Activated CD4-positive, CD25-positive, alpha-beta regulatory T cell treated with anti-CD3 and anti-CD28 coated beads, Interleukin-2, amount 50 U/mL, for 16 hours (primary cell): ENCODE results near the gene RNF20.
"Not testable (repeated sequence)": the region's sequence is repeated elsewhere in the genome, so short reads cannot be mapped to it uniquely, and the experiment has no call there.

Experiments used
- DNase-seq: peaks from one replicate; pipeline ENCODE4 v3.0.0-alpha.2; 2020; ENCODE audit warnings: low read depth, low spot score

Gene RNF20

GRCh38 chr9:101533334-101534204, at the start of gene RNF20:
RNF20 (plus strand) TSS chr9:101533853; CDS start chr9:101535424, 1,571 bp downstream.
- DNase-seq: peak; percentile 99

GRCh38 chr9:101484046-101484445, 49.6 kb upstream of the RNF20 start:
- DNase-seq: no peak

- DNase-seq: no peak
These were observed 47.5 kb upstream of the RNF20 start for GRCh38 chr9:101485924-101486692.

GRCh38 chr9:101486693-101487442, 46.8 kb upstream of the RNF20 start:
- no peak for DNase-seq

- no peak for DNase-seq
These were observed 46.2 kb upstream of the RNF20 start for GRCh38 chr9:101487443-101487840.

- DNase-seq: no peak
These were observed 37.8 kb upstream of the RNF20 start for GRCh38 chr9:101495810-101496209.

GRCh38 chr9:101498323-101498722, 35.3 kb upstream of the RNF20 start:
- no peak for DNase-seq

- no peak for DNase-seq
These were observed 29.5 kb upstream of the RNF20 start for GRCh38 chr9:101504188-101504587.

- no peak for DNase-seq
These were observed 25.4 kb upstream of the RNF20 start for GRCh38 chr9:101508211-101508610.

- DNase-seq: no peak
These were observed 24.1 kb upstream of the RNF20 start for GRCh38 chr9:101509572-101509971.

- DNase-seq: no peak
These were observed 23.2 kb upstream of the RNF20 start for GRCh38 chr9:101510459-101510858.

- no peak for DNase-seq
These were observed 22.6 kb upstream of the RNF20 start for GRCh38 chr9:101511009-101511408.

GRCh38 chr9:101512116-101512515, 21.5 kb upstream of the RNF20 start:
- no peak for DNase-seq

GRCh38 chr9:101513351-101513750, 20.3 kb upstream of the RNF20 start:
- no peak for DNase-seq

GRCh38 chr9:101514071-101514470, 19.6 kb upstream of the RNF20 start:
- no peak for DNase-seq

- DNase-seq: no peak
These were observed 17.0 kb upstream of the RNF20 start for GRCh38 chr9:101516655-101517054.

GRCh38 chr9:101518489-101518888, 15.2 kb upstream of the RNF20 start:
- DNase-seq: not testable (repeated sequence)

- no peak for DNase-seq
These were observed 9.3 kb upstream of the RNF20 start for GRCh38 chr9:101524371-101524770.

- DNase-seq: no peak
These were observed 6.6 kb upstream of the RNF20 start for GRCh38 chr9:101527066-101527465.

GRCh38 chr9:101528015-101528414, 5.6 kb upstream of the RNF20 start:
- no peak for DNase-seq

GRCh38 chr9:101530076-101530711, 3.5 kb upstream of the RNF20 start:
- DNase-seq: peak; percentile 51

GRCh38 chr9:101536351-101536750, 2.7 kb downstream of the RNF20 start:
- no peak for DNase-seq
